GM23338 (cell line): ENCODE measurements around the gene TRAPPC10. TPM values are rescaled to one million over a fixed set of nuclear protein-coding genes. Genes with fewer than 3 reads are reported as not detected.

Experiments
- ATAC-seq: fragments of 200-7000 bp; cut with Tn5 transposase; 3 replicates; pipeline ENCODE4 v1.9.1; 2020
- DNase-seq: peaks from one replicate; pipeline ENCODE4 v3.0.0-alpha.2; 2015; ENCODE audit warnings: low spot score
- H2AFZ ChIP-seq: fragments of 200-600 bp; sonication (generic); 2 replicates; pipeline ENCODE4 v1.8.0; 2016; ENCODE audit warnings: antibody characterized with exemption, mild to moderate bottlenecking, moderate library complexity
- H3F3A ChIP-seq: fragments of 200-600 bp; sonication (generic); replicated peaks from 2 replicates; pipeline ENCODE4 v1.8.0; 2017; ENCODE audit warnings: antibody characterized with exemption, mixed run types, low read depth
- H3K27ac ChIP-seq: fragments of 200-600 bp; sonication (generic); 2 replicates; pipeline ENCODE4 v1.6.1; 2016; ENCODE audit warnings: low read depth
- H3K27me3 ChIP-seq: fragments of 200-600 bp; sonication (generic); 2 replicates; pipeline ENCODE4 v1.8.0; 2016; ENCODE audit warnings: mild to moderate bottlenecking, mixed run types, moderate library complexity; ENCODE audit not compliant: insufficient read depth
- H3K36me3 ChIP-seq: fragments of 200-600 bp; sonication (generic); 2 replicates; pipeline ENCODE4 v1.8.0; 2016; ENCODE audit warnings: mild to moderate bottlenecking; ENCODE audit not compliant: insufficient read depth
- H3K4me1 ChIP-seq: fragments of 200-600 bp; sonication (generic); 2 replicates; pipeline ENCODE4 v1.8.0; 2016; ENCODE audit warnings: mild to moderate bottlenecking, moderate library complexity; ENCODE audit not compliant: insufficient read depth
- H3K4me2 ChIP-seq: fragments of 200-600 bp; sonication (generic); 2 replicates; pipeline ENCODE4 v1.7.1; 2017; ENCODE audit warnings: mixed run types
- H3K4me3 ChIP-seq: fragments of 200-600 bp; sonication (generic); 2 replicates; pipeline ENCODE4 v1.6.1; 2016; ENCODE audit warnings: mixed run types
- H3K79me2 ChIP-seq: fragments of 200-600 bp; sonication (generic); replicated peaks from 2 replicates; pipeline ENCODE4 v1.8.0; 2017; ENCODE audit warnings: mild to moderate bottlenecking; ENCODE audit not compliant: insufficient read depth
- H3K9me2 ChIP-seq: fragments of 200-600 bp; sonication (generic); 2 replicates; pipeline ENCODE4 v1.8.0; 2017; ENCODE audit not compliant: insufficient read depth
- H4K20me1 ChIP-seq: fragments of 200-600 bp; sonication (generic); replicated peaks from 2 replicates; pipeline ENCODE4 v1.8.0; 2017; ENCODE audit warnings: mild to moderate bottlenecking; ENCODE audit not compliant: insufficient read depth
- H3K27ac Mint-ChIP-seq: 2 replicates; pipeline ENCODE4 v1.8.0; 2020; ENCODE audit warnings: inconsistent platforms, mild to moderate bottlenecking, moderate library complexity, mixed read lengths
- H3K27me3 Mint-ChIP-seq: 3 replicates; pipeline ENCODE4 v1.8.0; 2022; ENCODE audit warnings: low read depth, mild to moderate bottlenecking, moderate library complexity, mixed read lengths, inconsistent platforms; ENCODE audit not compliant: insufficient read depth, poor library complexity
- H3K36me3 Mint-ChIP-seq: 3 replicates; pipeline ENCODE4 v1.8.0; 2021; ENCODE audit warnings: low read depth, mild to moderate bottlenecking, inconsistent platforms, moderate library complexity, mixed read lengths
- H3K4me1 Mint-ChIP-seq: 3 replicates; pipeline ENCODE4 v1.8.0; 2020; ENCODE audit warnings: mild to moderate bottlenecking, inconsistent platforms, mixed read lengths
- H3K4me3 Mint-ChIP-seq: 3 replicates; pipeline ENCODE4 v1.8.0; 2021; ENCODE audit warnings: moderate library complexity, mild to moderate bottlenecking, inconsistent platforms, mixed read lengths
- H3K9me3 Mint-ChIP-seq: 3 replicates; pipeline ENCODE4 v1.8.0; 2020; ENCODE audit warnings: moderate library complexity, mild to moderate bottlenecking, inconsistent platforms, mixed read lengths
- CREB1 ChIP-seq: fragments of 250-450 bp; sonication (Bioruptor Pico); IDR thresholded peaks from 2 replicates; pipeline ENCODE4 v1.5.0; 2020; ENCODE audit warnings: low read depth, mild to moderate bottlenecking, moderate library complexity
- EZH2 ChIP-seq: fragments of 200-600 bp; sonication (generic); IDR thresholded peaks from one replicate; pipeline ENCODE4 v1.8.0; 2017; ENCODE audit warnings: antibody characterized with exemption, mild to moderate bottlenecking, low read depth; ENCODE audit not compliant: unreplicated experiment
- EZH2phosphoT487 ChIP-seq: fragments of 200-600 bp; sonication (generic); IDR thresholded peaks from one replicate; pipeline ENCODE4 v1.8.1; 2018; ENCODE audit warnings: antibody characterized with exemption; ENCODE audit not compliant: unreplicated experiment
- JUNB ChIP-seq: IDR thresholded peaks from one replicate; pipeline ENCODE4 v1.6.1; 2016; ENCODE audit warnings: antibody characterized with exemption; ENCODE audit not compliant: unreplicated experiment
- NANOG ChIP-seq: IDR thresholded peaks from 2 replicates; pipeline ENCODE4 v1.6.1; 2016; ENCODE audit warnings: antibody characterized with exemption, borderline replicate concordance
- POLR2AphosphoS5 ChIP-seq: IDR thresholded peaks from 2 replicates; pipeline ENCODE4 v1.6.1; 2016; ENCODE audit warnings: antibody characterized with exemption, low read depth
- STAT1 ChIP-seq: IDR thresholded peaks from one replicate; pipeline ENCODE4 v1.6.1; 2016; ENCODE audit warnings: antibody characterized with exemption; ENCODE audit not compliant: unreplicated experiment
- ZNF114 ChIP-seq: fragments of 250-450 bp; sonication (Bioruptor Pico); IDR thresholded peaks from 2 replicates; pipeline ENCODE4 v1.5.0; 2020; ENCODE audit warnings: mild to moderate bottlenecking, moderate library complexity
- ZNF331 ChIP-seq: fragments of 250-450 bp; sonication (Bioruptor Pico); IDR thresholded peaks from 2 replicates; pipeline ENCODE4 v1.5.0; 2020; ENCODE audit warnings: low read depth, mild to moderate bottlenecking, moderate library complexity
- polyA plus RNA-seq: library from polyadenylated mRNA; unstranded; fragments of >200 nt; fragmentation: Nextera tagmentation; extraction: Ambion mirVana; gene quantifications from 2 replicates; pipeline ENCODE4 v1.2.1, GENCODE V29; 2016
- total RNA-seq: library from RNA; depleted of rRNA; stranded (reverse); fragments of >200 nt; shearing (Covaris generic); gene quantifications from 2 replicates; pipeline ENCODE4 v1.2.3, GENCODE V29; 2014
- TF ChIP-seq, protein P1 (sequence below): IDR thresholded peaks from one replicate; pipeline ENCODE4 v1.6.1; 2018; ENCODE audit warnings: antibody characterized with exemption; ENCODE audit not compliant: unreplicated experiment
- TF ChIP-seq, protein P2 (sequence below): IDR thresholded peaks from 2 replicates; pipeline ENCODE4 v1.6.1; 2016; ENCODE audit warnings: antibody characterized with exemption
- TF ChIP-seq, protein P3 (sequence below), 2 experiments: fragments of 200-600 bp in 1 of 2; sonication (generic) in 1 of 2; conservative IDR thresholded peaks; 2 replicates each; pipeline versions ENCODE4 v1.5.1 to v1.6.1; 2016 to 2017; ENCODE audit warnings: antibody characterized with exemption in 2 of 2, low read depth in 2 of 2, mild to moderate bottlenecking in 2 of 2, moderate library complexity in 1 of 2
- TF ChIP-seq, protein P4 (sequence below): fragments of 250-450 bp; sonication (Bioruptor Pico); IDR thresholded peaks from 2 replicates; pipeline ENCODE4 v1.5.0; 2020; ENCODE audit warnings: mild to moderate bottlenecking, moderate library complexity

TRAPPC10 gene
- total and polyA plus RNA-seq, 2 experiments from 2014 or later, result 14.0 to 27.1 TPM

DNA sequence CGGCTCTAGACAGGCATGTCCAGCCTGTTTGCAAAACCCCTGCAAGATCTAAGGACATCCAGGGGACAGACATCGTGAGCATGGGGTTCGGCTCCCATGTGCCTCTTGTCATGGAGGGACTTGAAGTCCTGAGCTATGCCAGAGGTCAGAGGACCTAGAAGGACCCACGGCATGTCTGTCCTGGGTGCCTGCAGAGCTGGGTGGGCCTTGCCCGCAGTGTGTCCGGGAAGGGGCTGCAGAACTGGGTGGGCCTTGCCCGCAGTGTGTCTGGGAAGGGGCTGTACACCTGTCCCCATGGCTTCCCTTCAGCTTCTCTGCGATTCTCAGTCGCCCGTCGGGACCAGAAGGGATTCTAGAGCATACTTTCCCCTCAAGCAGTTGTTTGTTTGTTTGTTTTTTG, 20.0 kb upstream of the TRAPPC10 start:
- Mint-ChIP-seq H3K27me3 (peaks cover 1% of the 10 kb centered on the region), H3K9me3 (no peaks in the 10 kb centered on the region), H3K27ac (no peak overlapping the region), H3K4me1 (no peaks in the 10 kb centered on the region), H3K36me3 (no peaks in the 10 kb centered on the region), H3K4me3 (no peak overlapping the region)
- no peak overlapping the region for H2AFZ ChIP-seq
- no peaks in the 10 kb centered on the region for H3K36me3 ChIP-seq
- no peaks in the 10 kb centered on the region for H3K79me2 ChIP-seq
- H3K9me2 ChIP-seq, result no peaks in the 10 kb centered on the region
- TF ChIP-seq JUNB, result no peak
- TF ChIP-seq POLR2AphosphoS5, result no peak
- no peak for TF ChIP-seq EZH2phosphoT487
- TF ChIP-seq, protein P1, sequence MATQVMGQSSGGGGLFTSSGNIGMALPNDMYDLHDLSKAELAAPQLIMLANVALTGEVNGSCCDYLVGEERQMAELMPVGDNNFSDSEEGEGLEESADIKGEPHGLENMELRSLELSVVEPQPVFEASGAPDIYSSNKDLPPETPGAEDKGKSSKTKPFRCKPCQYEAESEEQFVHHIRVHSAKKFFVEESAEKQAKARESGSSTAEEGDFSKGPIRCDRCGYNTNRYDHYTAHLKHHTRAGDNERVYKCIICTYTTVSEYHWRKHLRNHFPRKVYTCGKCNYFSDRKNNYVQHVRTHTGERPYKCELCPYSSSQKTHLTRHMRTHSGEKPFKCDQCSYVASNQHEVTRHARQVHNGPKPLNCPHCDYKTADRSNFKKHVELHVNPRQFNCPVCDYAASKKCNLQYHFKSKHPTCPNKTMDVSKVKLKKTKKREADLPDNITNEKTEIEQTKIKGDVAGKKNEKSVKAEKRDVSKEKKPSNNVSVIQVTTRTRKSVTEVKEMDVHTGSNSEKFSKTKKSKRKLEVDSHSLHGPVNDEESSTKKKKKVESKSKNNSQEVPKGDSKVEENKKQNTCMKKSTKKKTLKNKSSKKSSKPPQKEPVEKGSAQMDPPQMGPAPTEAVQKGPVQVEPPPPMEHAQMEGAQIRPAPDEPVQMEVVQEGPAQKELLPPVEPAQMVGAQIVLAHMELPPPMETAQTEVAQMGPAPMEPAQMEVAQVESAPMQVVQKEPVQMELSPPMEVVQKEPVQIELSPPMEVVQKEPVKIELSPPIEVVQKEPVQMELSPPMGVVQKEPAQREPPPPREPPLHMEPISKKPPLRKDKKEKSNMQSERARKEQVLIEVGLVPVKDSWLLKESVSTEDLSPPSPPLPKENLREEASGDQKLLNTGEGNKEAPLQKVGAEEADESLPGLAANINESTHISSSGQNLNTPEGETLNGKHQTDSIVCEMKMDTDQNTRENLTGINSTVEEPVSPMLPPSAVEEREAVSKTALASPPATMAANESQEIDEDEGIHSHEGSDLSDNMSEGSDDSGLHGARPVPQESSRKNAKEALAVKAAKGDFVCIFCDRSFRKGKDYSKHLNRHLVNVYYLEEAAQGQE, result no peak
- no peak for TF ChIP-seq CREB1 (CRISPR knock-in tag)
- TF ChIP-seq ZNF114, result no peak
- TF ChIP-seq NANOG, result no peak
- TF ChIP-seq, protein P2, sequence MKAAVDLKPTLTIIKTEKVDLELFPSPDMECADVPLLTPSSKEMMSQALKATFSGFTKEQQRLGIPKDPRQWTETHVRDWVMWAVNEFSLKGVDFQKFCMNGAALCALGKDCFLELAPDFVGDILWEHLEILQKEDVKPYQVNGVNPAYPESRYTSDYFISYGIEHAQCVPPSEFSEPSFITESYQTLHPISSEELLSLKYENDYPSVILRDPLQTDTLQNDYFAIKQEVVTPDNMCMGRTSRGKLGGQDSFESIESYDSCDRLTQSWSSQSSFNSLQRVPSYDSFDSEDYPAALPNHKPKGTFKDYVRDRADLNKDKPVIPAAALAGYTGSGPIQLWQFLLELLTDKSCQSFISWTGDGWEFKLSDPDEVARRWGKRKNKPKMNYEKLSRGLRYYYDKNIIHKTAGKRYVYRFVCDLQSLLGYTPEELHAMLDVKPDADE, result no peak
- TF ChIP-seq, protein P3, sequence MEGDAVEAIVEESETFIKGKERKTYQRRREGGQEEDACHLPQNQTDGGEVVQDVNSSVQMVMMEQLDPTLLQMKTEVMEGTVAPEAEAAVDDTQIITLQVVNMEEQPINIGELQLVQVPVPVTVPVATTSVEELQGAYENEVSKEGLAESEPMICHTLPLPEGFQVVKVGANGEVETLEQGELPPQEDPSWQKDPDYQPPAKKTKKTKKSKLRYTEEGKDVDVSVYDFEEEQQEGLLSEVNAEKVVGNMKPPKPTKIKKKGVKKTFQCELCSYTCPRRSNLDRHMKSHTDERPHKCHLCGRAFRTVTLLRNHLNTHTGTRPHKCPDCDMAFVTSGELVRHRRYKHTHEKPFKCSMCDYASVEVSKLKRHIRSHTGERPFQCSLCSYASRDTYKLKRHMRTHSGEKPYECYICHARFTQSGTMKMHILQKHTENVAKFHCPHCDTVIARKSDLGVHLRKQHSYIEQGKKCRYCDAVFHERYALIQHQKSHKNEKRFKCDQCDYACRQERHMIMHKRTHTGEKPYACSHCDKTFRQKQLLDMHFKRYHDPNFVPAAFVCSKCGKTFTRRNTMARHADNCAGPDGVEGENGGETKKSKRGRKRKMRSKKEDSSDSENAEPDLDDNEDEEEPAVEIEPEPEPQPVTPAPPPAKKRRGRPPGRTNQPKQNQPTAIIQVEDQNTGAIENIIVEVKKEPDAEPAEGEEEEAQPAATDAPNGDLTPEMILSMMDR (conservative IDR thresholded peaks at IDR 0.05; ENCODE audit: low read depth in 2 of 2), result no peak
- TF ChIP-seq EZH2, result no peak
- no peak for TF ChIP-seq ZNF331 (CRISPR knock-in tag)
- TF ChIP-seq, protein P4, sequence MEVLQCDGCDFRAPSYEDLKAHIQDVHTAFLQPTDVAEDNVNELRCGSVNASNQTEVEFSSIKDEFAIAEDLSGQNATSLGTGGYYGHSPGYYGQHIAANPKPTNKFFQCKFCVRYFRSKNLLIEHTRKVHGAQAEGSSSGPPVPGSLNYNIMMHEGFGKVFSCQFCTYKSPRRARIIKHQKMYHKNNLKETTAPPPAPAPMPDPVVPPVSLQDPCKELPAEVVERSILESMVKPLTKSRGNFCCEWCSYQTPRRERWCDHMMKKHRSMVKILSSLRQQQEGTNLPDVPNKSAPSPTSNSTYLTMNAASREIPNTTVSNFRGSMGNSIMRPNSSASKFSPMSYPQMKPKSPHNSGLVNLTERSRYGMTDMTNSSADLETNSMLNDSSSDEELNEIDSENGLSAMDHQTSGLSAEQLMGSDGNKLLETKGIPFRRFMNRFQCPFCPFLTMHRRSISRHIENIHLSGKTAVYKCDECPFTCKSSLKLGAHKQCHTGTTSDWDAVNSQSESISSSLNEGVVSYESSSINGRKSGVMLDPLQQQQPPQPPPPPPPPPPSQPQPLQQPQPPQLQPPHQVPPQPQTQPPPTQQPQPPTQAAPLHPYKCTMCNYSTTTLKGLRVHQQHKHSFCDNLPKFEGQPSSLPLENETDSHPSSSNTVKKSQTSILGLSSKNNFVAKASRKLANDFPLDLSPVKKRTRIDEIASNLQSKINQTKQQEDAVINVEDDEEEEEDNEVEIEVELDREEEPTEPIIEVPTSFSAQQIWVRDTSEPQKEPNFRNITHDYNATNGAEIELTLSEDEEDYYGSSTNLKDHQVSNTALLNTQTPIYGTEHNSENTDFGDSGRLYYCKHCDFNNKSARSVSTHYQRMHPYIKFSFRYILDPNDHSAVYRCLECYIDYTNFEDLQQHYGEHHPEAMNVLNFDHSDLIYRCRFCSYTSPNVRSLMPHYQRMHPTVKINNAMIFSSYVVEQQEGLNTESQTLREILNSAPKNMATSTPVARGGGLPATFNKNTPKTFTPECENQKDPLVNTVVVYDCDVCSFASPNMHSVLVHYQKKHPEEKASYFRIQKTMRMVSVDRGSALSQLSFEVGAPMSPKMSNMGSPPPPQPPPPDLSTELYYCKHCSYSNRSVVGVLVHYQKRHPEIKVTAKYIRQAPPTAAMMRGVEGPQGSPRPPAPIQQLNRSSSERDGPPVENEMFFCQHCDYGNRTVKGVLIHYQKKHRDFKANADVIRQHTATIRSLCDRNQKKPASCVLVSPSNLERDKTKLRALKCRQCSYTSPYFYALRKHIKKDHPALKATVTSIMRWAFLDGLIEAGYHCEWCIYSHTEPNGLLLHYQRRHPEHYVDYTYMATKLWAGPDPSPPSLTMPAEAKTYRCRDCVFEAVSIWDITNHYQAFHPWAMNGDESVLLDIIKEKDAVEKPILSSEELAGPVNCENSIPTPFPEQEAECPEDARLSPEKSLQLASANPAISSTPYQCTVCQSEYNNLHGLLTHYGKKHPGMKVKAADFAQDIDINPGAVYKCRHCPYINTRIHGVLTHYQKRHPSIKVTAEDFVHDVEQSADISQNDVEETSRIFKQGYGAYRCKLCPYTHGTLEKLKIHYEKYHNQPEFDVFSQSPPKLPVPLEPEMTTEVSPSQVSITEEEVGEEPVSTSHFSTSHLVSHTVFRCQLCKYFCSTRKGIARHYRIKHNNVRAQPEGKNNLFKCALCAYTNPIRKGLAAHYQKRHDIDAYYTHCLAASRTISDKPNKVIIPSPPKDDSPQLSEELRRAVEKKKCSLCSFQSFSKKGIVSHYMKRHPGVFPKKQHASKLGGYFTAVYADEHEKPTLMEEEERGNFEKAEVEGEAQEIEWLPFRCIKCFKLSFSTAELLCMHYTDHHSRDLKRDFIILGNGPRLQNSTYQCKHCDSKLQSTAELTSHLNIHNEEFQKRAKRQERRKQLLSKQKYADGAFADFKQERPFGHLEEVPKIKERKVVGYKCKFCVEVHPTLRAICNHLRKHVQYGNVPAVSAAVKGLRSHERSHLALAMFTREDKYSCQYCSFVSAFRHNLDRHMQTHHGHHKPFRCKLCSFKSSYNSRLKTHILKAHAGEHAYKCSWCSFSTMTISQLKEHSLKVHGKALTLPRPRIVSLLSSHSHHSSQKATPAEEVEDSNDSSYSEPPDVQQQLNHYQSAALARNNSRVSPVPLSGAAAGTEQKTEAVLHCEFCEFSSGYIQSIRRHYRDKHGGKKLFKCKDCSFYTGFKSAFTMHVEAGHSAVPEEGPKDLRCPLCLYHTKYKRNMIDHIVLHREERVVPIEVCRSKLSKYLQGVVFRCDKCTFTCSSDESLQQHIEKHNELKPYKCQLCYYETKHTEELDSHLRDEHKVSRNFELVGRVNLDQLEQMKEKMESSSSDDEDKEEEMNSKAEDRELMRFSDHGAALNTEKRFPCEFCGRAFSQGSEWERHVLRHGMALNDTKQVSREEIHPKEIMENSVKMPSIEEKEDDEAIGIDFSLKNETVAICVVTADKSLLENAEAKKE (CRISPR knock-in tag), result no peak
- no peak for TF ChIP-seq STAT1
- H3K4me1 ChIP-seq, result no peaks in the 10 kb centered on the region
- no peaks in the 10 kb centered on the region for H3K27me3 ChIP-seq
- no peak overlapping the region for H3K4me3 ChIP-seq
- no peaks in the 10 kb centered on the region for H4K20me1 ChIP-seq
- no peak overlapping the region for H3K4me2 ChIP-seq
- H3F3A ChIP-seq, result no peaks in the 10 kb centered on the region
- DNase-seq (no peak), ATAC-seq (no peak)
- H3K27ac ChIP-seq, result no peak overlapping the region
